ENCODE results near the gene UROC1. TPM values are rescaled to one million over a fixed set of nuclear protein-coding genes. Genes with fewer than 3 reads are reported as not detected.

The UROC1 gene
- total and polyA plus RNA-seq, 2 of the 13 experiments (the other 11 are each of a cell fraction or from before 2014, with no cell fraction given): 0.71 to 1.3 TPM

- Histone ChIP-seq H3K9ac (ENCODE audit: insufficient read depth, low read depth, low read length) (no peak overlapping the region), H2AFZ (ENCODE audit: low read length) (no peak overlapping the region), H3K4me2 (ENCODE audit: low read depth, low read length) (no peak overlapping the region), H3K79me2 (ENCODE audit: insufficient read depth, low read length) (no peaks in the 10 kb centered on the region), H3K36me3 (replicated peaks in 1 of 2; ENCODE audit: control insufficient read depth in 1 of 2, insufficient read depth in 2 of 2, low read length in 2 of 2) (no peaks in the 10 kb centered on the region), H3K9me3 (ENCODE audit: low read length) (no peaks in the 10 kb centered on the region), H3K27ac (ENCODE audit: extremely low read length, insufficient read depth, low read length) (no peak overlapping the region), H3K27me3 (ENCODE audit: control insufficient read depth in 1 of 2, insufficient read depth in 2 of 2, low read length in 2 of 2) (no peaks in the 10 kb centered on the region), H4K20me1 (ENCODE audit: insufficient read depth, low read length) (no peaks in the 10 kb centered on the region), H3K4me1 (ENCODE audit: insufficient read depth, low read length) (peaks cover 36% of the 10 kb centered on the region), H3K4me3 (replicated peaks in 1 of 3; ENCODE audit: insufficient read depth in 1 of 3, low read depth in 2 of 3, low read length in 3 of 3) (no peak overlapping the region)
- WGBS (ENCODE audit: low lambda C conversion rate): 29% methylated on average over 3 of the region's 5 CpGs
- BruUV-seq (replicated peaks): no TSS peak
- FAIRE-seq: no peak
- ChIA-PET POLR2A (no interaction called here), CTCF (ENCODE audit: low intra/inter-chr PET ratio, low total read pairs) (no interaction called here)
- ATAC-seq: no peak
- in situ Hi-C loops (cut with HindIII; ENCODE audit: extremely low pct_ligation_motif_present, low pct_unique_long_range_greater_than_20kb) (no loop called here), intact Hi-C loops (cut with micrococcal nuclease; ENCODE audit: unreplicated experiment) (no loop called here)
- TF ChIP-seq ZNF709 (CRISPR knock-in tag; IDR thresholded peaks at IDR 0.05) (no peak), RFX1 (IDR thresholded peaks at IDR 0.05) (peak; percentile 56)
- DNase-seq (ENCODE audit: low spot score): no peak
Observed at GRCh38 chr3:126501054-126501453, 16.5 kb downstream of the UROC1 start.

DNA sequence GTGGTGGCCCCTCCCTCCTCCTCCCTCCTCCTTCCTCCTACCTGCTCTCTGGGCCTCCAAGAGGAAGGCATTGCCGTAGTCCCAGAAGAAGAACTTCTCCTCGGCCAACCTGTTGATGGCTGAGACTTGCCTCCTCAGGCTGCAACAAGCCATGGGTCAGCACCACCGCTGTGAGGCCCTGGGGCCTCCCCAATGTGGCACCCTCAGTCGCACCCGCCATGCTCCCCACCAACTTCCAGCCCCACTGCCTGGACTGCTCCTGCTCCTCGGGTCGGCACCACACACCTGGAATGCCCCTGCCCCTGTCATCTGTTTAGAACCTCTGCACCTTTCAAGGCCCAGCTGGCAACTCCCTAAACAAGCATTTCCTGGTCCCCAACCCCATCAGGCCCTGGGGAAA is 17.6 kb downstream of the UROC1 start:
- WGBS (ENCODE audit: low lambda C conversion rate): 70% methylated on average over 3 of the region's 7 CpGs
- H3K4me2 ChIP-seq (ENCODE audit: low read depth, low read length): no peak overlapping the region
- H3K36me3 ChIP-seq (replicated peaks in 1 of 2; ENCODE audit: control insufficient read depth in 1 of 2, insufficient read depth in 2 of 2, low read length in 2 of 2): no peaks in the 10 kb centered on the region
- no peak overlapping the region for H3K27ac ChIP-seq (ENCODE audit: extremely low read length, insufficient read depth, low read length)
- BruUV-seq (replicated peaks): no TSS peak
- H3K79me2 ChIP-seq (ENCODE audit: insufficient read depth, low read length): no peaks in the 10 kb centered on the region
- H3K9me3 ChIP-seq (ENCODE audit: low read length): no peaks in the 10 kb centered on the region
- FAIRE-seq: no peak
- H2AFZ ChIP-seq (ENCODE audit: low read length): no peak overlapping the region
- no peak for DNase-seq (ENCODE audit: low spot score)
- ATAC-seq: no peak
- CTCF ChIA-PET (ENCODE audit: low intra/inter-chr PET ratio, low total read pairs): no interaction called here
- H3K9ac ChIP-seq (ENCODE audit: insufficient read depth, low read depth, low read length): no peak overlapping the region
- peaks cover 36% of the 10 kb centered on the region for H3K4me1 ChIP-seq (ENCODE audit: insufficient read depth, low read length)
- H3K27me3 ChIP-seq (ENCODE audit: control insufficient read depth in 1 of 2, insufficient read depth in 2 of 2, low read length in 2 of 2): no peaks in the 10 kb centered on the region
- intact Hi-C loops (cut with micrococcal nuclease; ENCODE audit: unreplicated experiment): no loop called here
- in situ Hi-C loops (cut with HindIII; ENCODE audit: extremely low pct_ligation_motif_present, low pct_unique_long_range_greater_than_20kb): no loop called here
- no peak overlapping the region for H3K4me3 ChIP-seq (replicated peaks in 1 of 3; ENCODE audit: insufficient read depth in 1 of 3, low read depth in 2 of 3, low read length in 3 of 3)
- no peaks in the 10 kb centered on the region for H4K20me1 ChIP-seq (ENCODE audit: insufficient read depth, low read length)
- POLR2A ChIA-PET: no interaction called here
- TF ChIP-seq GMEB1 (CRISPR knock-in tag; IDR thresholded peaks at IDR 0.05; ENCODE audit: borderline replicate concordance) (no peak), GATA4 (IDR thresholded peaks at IDR 0.05; ENCODE audit: borderline replicate concordance, low read depth) (no peak), FLYWCH1 (CRISPR knock-in tag; IDR thresholded peaks at IDR 0.05) (no peak), GMEB2 (CRISPR knock-in tag; IDR thresholded peaks at IDR 0.05; ENCODE audit: low read depth) (no peak), RFX1 (IDR thresholded peaks at IDR 0.05) (no peak), ZMYM3 (CRISPR knock-in tag; IDR thresholded peaks at IDR 0.05) (no peak), ZNF619 (CRISPR knock-in tag; IDR thresholded peaks at IDR 0.05) (no peak), ZNF672 (CRISPR knock-in tag; IDR thresholded peaks at IDR 0.05) (no peak)
- TF ChIP-seq, protein P1, sequence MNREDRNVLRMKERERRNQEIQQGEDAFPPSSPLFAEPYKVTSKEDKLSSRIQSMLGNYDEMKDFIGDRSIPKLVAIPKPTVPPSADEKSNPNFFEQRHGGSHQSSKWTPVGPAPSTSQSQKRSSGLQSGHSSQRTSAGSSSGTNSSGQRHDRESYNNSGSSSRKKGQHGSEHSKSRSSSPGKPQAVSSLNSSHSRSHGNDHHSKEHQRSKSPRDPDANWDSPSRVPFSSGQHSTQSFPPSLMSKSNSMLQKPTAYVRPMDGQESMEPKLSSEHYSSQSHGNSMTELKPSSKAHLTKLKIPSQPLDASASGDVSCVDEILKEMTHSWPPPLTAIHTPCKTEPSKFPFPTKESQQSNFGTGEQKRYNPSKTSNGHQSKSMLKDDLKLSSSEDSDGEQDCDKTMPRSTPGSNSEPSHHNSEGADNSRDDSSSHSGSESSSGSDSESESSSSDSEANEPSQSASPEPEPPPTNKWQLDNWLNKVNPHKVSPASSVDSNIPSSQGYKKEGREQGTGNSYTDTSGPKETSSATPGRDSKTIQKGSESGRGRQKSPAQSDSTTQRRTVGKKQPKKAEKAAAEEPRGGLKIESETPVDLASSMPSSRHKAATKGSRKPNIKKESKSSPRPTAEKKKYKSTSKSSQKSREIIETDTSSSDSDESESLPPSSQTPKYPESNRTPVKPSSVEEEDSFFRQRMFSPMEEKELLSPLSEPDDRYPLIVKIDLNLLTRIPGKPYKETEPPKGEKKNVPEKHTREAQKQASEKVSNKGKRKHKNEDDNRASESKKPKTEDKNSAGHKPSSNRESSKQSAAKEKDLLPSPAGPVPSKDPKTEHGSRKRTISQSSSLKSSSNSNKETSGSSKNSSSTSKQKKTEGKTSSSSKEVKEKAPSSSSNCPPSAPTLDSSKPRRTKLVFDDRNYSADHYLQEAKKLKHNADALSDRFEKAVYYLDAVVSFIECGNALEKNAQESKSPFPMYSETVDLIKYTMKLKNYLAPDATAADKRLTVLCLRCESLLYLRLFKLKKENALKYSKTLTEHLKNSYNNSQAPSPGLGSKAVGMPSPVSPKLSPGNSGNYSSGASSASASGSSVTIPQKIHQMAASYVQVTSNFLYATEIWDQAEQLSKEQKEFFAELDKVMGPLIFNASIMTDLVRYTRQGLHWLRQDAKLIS (CRISPR knock-in tag; IDR thresholded peaks at IDR 0.05): no peak
- TF ChIP-seq, protein P2, sequence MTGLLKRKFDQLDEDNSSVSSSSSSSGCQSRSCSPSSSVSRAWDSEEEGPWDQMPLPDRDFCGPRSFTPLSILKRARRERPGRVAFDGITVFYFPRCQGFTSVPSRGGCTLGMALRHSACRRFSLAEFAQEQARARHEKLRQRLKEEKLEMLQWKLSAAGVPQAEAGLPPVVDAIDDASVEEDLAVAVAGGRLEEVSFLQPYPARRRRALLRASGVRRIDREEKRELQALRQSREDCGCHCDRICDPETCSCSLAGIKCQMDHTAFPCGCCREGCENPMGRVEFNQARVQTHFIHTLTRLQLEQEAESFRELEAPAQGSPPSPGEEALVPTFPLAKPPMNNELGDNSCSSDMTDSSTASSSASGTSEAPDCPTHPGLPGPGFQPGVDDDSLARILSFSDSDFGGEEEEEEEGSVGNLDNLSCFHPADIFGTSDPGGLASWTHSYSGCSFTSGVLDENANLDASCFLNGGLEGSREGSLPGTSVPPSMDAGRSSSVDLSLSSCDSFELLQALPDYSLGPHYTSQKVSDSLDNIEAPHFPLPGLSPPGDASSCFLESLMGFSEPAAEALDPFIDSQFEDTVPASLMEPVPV (CRISPR knock-in tag; IDR thresholded peaks at IDR 0.05): no peak
